HG02798 (cell line): Measurements from ENCODE around the gene UBE2D4.
A peak's percentile ranks its signal among the peaks of the same experiment; 100 is the strongest.
"Not testable (repeated sequence)": the region's sequence is repeated elsewhere in the genome, so short reads cannot be mapped to it uniquely, and the experiment has no call there.

Source experiments
- ATAC-seq: cut with Tn5 transposase; IDR thresholded peaks from one replicate; pipeline ENCODE4 v1.9.1; 2021; ENCODE audit warnings: mild to moderate bottlenecking; ENCODE audit not compliant: unreplicated experiment, poor library complexity

The UBE2D4 gene

DNA sequence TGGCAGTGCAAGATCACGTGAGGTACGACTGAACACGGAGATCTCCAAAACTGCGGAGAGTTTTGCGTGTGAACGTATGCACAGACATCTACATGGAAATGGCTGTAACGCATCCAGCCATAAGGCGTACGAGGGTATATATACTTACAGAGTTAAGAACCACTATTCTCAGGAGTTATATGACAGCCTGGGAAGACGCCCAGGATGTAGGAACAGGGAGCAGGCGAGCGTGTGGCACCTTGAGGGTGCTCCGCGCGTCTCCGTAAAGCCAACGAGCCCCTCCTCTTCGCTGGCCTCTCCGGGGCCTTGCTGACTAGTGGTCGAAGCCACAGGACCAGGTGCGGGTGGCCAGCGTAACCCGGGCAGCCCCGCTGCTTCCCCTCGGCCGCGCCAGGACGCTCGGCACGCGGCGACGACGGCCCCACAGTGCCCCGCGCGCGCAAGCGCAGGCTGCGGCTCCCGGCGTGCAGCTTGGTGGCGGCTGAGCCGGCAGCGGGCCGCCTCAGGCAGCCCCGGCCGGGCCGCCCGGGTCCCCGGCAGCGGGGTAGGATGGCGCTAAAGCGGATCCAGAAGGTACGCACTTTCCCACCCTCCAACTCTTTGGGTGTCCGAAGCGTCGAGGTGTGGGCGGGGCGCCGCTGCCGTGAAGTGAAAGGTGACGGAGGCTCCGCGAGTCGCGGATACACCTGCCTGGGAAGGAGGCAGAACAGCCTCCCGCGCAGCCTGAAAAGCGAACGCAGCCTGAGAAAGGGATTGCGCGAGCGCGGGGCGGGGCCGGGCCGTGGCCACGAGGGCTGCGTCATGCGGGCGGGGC lies at the start of gene UBE2D4:
TSS of gene UBE2D4 (plus strand) at position 453 of the 814 bp plus-strand sequence. CDS start at position 550, 97 bp downstream.
- peak; percentile 93 for ATAC-seq

DNA sequence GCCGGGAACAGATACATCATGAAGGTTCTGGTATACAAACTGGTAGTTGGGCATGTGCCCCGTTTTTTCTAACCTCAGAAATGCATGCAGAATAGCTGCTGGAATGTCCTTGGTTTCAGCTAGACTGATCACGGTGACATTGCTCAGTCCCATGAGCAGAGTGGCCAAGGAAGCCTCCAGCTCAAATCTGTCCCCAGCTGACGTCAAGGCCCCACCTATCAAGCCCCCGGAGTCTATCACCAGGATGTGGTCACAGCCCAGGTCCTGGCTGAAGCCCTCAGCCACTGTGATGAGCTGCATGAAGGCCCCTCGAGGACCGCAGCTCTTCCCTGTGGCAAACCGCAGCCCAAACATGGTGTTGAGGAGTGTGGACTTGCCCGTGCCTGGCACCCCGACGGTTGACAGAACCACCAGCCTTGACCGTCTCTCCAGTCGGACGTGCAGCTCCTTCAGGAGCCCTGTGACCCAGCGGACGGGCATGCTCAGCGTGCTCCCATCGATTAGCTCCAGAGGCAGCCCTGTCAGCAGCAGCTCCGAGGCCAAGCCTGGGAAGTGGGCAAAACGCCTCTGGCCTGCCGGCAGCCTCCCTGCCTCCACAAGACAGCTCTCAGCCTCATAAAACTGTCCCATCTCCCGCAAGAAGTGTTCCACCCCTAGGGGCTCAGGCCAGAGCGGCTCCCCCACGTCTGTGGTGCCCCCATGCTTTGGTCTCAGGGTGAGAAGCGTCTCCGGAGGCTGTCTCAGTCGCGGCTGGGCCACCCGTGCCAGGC lies 49.1 kb upstream of the UBE2D4 start:
- ATAC-seq: no peak

GRCh38 chr7:43877968-43878864 lies 48.0 kb upstream of the UBE2D4 start:
- no peak for ATAC-seq

DNA sequence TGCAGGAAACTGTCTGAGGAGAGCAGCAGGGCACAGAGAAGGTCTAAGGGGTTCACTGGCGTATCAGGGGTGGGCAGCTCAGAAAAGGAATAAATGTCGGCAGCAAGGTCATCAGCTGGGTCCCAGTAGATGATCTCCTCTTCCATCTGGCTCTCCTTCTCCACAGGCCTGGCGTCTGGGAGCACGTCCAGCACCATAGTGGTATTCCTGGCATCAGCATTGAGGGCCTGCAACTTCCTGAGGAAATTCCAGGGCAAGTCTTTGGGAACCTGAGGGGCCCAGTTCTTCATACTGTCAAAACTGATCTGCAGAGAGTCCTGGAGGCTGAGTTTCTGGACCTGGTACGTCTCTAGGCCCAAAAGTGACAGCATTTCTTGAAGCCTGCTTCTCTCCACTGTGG lies 47.4 kb upstream of the UBE2D4 start:
- no peak for ATAC-seq

DNA sequence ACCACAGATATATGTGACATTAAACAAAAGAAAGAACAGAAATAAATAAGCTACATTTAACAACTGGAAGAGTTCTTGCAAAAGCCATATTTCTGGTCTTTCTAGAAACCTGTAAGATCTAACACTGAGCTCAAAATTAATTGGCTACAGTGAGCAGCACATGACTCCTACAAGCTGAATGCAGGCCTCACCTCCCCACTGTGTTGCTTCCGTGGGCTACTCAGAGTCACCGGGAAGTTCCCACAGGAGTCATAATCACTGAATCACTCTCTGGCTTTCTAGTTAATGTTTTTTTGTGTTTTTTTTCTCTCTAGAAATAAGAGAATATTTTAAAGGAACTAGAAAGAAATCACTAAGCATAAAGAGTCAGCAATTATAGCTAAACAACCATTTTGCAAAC lies 46.8 kb upstream of the UBE2D4 start:
- ATAC-seq: no peak

DNA sequence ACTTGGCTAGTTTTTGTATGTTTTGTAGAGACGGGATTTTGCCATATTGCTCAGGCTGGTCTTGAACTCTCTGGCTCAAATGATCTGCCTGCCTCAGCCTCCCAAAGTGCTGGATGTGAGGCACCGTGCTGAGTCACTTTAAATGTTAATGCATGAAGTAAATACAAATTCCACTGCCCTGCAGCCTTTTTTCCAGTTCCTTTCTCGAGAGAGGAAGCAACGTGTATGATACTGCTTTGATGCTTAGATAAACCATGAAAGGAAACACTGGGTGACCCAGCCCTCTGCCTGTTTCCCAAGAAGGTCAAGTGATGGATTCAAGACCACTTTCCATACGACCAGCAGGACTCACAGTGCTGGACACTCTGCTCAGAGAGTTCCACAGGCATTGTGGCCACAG lies 45.6 kb upstream of the UBE2D4 start:
- ATAC-seq: no peak

DNA sequence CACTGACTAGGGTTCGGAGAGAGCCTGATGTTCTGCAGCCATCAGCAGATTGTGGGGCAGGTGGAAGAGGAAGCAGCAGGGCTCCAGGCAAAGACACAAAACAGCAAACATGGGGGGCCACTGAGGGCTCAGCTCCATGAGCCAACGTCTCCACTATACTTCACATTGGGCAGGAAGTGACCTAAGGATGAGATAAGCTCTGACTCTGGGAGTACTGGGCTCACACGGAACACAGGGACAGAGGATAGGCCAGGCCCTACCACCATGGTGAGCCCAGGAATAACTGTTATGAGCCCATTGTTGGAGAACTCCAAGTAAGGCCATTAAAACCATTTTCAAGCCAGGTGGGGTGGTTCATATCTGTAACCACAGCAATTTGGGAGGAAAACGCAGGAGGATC lies 42.0 kb upstream of the UBE2D4 start:
- no peak for ATAC-seq

DNA sequence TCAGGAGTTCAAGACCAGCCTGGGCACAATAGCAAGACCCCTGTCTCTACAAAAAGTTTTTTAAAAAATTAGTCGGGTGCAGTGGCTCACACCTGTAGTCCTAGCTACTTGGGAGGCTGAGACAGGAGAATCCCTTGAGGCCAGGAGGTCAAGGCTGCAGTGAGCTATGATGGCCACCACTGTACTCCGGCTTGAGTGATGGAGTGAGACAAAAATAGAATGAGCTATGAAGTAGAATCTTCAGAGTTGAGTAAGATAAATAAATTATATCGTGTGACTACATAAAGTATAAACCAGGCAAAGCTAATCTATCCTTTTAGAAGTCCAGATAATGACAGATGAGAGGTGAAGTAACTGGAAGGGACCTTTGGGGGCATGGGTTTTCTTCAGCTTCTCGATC lies 41.6 kb upstream of the UBE2D4 start:
- no peak for ATAC-seq

GRCh38 chr7:43888993-43889945 lies 37.0 kb upstream of the UBE2D4 start:
- no peak for ATAC-seq

GRCh38 chr7:43890468-43890867 lies 35.8 kb upstream of the UBE2D4 start:
- ATAC-seq: no peak

GRCh38 chr7:43891069-43891955 lies 34.9 kb upstream of the UBE2D4 start:
- no peak for ATAC-seq

DNA sequence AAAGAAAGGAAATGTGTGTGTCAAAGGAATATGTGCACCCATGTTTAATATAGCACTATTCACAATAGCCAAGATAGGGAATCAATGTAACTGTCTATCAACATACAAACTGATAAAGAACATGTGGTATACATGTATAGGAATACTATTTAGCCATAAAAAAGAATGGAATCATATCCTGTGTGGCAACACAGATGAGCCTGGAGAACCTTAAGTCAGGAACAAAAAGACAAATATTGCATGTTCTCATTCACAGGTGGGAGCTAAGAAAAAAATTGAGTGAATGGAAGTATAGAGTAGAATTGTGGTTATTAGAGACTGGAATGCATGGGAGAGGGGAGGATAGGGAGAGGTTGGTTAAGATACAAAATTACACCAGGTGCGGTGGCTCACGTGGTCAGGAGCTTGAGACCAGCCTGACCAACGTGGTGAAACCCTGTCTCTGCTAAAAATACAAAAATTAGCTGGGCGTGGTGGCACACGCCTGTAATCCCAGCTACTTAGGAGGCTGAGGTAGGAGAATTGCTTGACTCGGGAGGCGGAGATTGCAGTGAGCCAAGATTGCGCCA lies 30.3 kb upstream of the UBE2D4 start:
- ATAC-seq: no peak

GRCh38 chr7:43898571-43898970 lies 27.7 kb upstream of the UBE2D4 start:
- not testable (repeated sequence) for ATAC-seq

- no peak for ATAC-seq
Observed at GRCh38 chr7:43902542-43903054, 23.6 kb upstream of the UBE2D4 start.

DNA sequence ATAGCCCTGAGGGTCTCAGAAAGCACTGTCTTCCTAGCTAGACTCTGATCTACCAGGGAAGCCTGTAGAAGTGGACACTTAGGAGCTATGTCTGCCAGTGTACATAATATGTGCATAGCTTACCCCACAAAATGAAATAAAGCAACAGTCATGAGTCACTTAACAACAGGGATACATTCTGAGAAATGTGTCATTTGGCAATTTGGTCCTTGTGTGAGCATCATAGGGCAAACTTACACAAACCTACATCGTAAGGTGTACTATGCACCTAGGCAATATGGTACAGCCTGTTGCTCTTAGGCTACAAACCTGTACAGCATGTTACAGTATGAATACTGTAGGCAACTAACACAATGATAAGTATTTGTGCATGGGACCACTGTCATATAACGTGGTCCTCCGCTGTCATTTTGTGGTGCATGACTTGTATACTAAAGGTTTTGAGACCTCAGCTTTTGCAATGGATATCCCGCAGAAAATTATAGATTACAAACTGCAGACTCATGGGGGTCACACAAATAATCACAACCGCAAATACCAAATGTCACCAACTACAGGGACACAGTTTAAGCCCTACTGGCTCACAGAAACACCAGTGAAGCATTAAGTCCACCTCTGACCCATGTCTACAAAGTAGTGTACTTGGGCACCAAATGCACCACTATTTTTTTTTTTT lies 21.6 kb upstream of the UBE2D4 start:
- no peak for ATAC-seq

GRCh38 chr7:43905209-43905946 lies 20.9 kb upstream of the UBE2D4 start:
- no peak for ATAC-seq

DNA sequence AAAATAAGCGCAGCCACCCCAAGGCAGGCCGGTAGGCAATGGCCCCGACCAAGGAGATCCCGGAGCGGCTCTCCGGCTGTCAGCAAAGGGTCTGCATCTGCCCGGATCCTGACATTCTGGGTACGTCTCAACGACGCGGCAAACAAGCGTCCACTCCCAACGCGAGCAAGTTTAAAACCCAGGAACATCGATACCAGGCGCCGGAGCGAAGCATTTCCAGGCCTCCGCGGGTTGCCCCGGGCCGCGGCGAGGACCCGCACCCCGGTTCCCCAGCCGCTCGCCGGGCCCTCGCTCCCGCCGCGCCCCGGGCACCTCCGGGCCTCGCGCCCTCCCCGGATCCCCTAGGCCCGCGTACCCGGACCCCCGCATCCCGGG lies 20.3 kb upstream of the UBE2D4 start:
- peak; percentile 20 for ATAC-seq
